Uterus (tissue), 4 donors: Measurements from ENCODE around the gene SZT2. TPM values are rescaled to one million over a fixed set of nuclear protein-coding genes. Genes with fewer than 3 reads are reported as not detected.

ENCODE experiments used
- DNase-seq, 2 donors: peaks; one replicate each; pipeline ENCODE4 v3.0.0-alpha.2; 2019 to 2020
- H3K27ac ChIP-seq, 2 donors: fragments of 200-600 bp; sonication (generic); 1 replicate in 1 of 2; 2 replicates in 1 of 2; pipeline ENCODE4 v1.5.1; 2016 to 2018
- H3K27me3 ChIP-seq, 2 donors: fragments of 200-600 bp; sonication (generic); one replicate each; pipeline ENCODE4 v1.5.1; 2018 to 2019; ENCODE audit warnings: control low read depth in 1 of 2
- H3K36me3 ChIP-seq, 2 donors: fragments of 200-600 bp; sonication (generic); one replicate each; pipeline ENCODE4 v1.5.1; 2019; ENCODE audit warnings: control low read depth in 1 of 2
- H3K4me1 ChIP-seq, 2 donors: fragments of 200-600 bp; sonication (generic); one replicate each; pipeline ENCODE4 v1.5.1; 2018 to 2019; ENCODE audit warnings: control low read depth in 1 of 2
- H3K4me3 ChIP-seq, 2 donors: fragments of 200-600 bp; sonication (generic); 1 replicate in 1 of 2; 2 replicates in 1 of 2; pipeline ENCODE4 v1.5.1; 2018 to 2019; ENCODE audit warnings: mild to moderate bottlenecking in 1 of 2
- H3K9me3 ChIP-seq, 2 donors: fragments of 200-600 bp; sonication (generic); one replicate each; pipeline ENCODE4 v1.5.1; 2019; ENCODE audit warnings: control low read depth in 1 of 2
- CTCF ChIP-seq, 4 experiments: fragments of 200-600 bp in 2 of 4; fragments of 450-650 bp in 2 of 4; sonication (generic) in 2 of 4; IDR thresholded peaks; one replicate each; pipeline ENCODE4 v1.5.1; 2016 to 2019; ENCODE audit warnings: antibody characterized with exemption in 4 of 4, mild to moderate bottlenecking in 2 of 4, moderate library complexity in 1 of 4
- POLR2A ChIP-seq, 2 donors: fragments of 450-650 bp; IDR thresholded peaks; one replicate each; pipeline ENCODE4 v1.6.1; 2016; ENCODE audit warnings: antibody characterized with exemption in 2 of 2, mild to moderate bottlenecking in 1 of 2, moderate library complexity in 1 of 2
- intact Hi-C: fragments of 100-400 bp; cut with DNase I; formaldehyde crosslinking; loops from one replicate; pipeline ENCODE4 v1.15.1; 2023; ENCODE audit warnings: low total_unique reads
- total RNA-seq, 4 donors: library from RNA; depleted of rRNA in 3 of 4; stranded (reverse); fragments of >200 nt in 3 of 4; gene quantifications; one replicate each; pipeline versions ENCODE4 v1.1.0 to v1.2.4, GENCODE V29; 2014 to 2023
- donor health status: DM: yes; HTN: yes; CAD: no.

The SZT2 gene
- total RNA-seq, 4 donors from 2014 or later, result 15.6 to 128 (median 31.0) TPM

DNA sequence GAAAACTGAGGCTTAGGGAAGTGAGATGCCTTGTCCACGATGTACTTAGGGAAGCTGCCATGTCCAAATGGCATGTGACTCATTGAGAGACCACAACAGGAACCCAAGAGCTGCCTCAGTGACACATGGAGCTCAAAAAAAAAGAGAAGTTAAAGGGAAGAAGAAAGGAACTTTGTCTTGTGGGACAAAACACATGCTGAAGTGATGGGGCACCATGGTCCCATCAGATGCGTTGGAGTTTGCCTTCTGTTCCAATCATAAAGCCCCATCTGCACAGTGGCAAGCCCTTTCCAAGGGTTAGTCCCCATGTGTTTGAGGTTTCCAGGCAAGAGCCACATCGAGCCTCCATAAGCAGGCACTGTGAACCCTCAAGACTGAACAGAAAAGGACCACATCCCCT lies 8.1 kb upstream of the SZT2 start:
- no peak overlapping the region for H3K4me3 ChIP-seq
- no peak for DNase-seq
- H3K27ac ChIP-seq, result no peak overlapping the region
- H3K4me1 ChIP-seq, result no peaks in the 10 kb centered on the region
- no peaks in the 10 kb centered on the region for H3K9me3 ChIP-seq
- TF ChIP-seq CTCF (IDR thresholded peaks at IDR 0.05), result no peak
- no peak for TF ChIP-seq POLR2A (IDR thresholded peaks at IDR 0.05)
- no peaks in the 10 kb centered on the region for H3K27me3 ChIP-seq
- intact Hi-C loops, result no loop called here
- H3K36me3 ChIP-seq, result no peaks in the 10 kb centered on the region

DNA sequence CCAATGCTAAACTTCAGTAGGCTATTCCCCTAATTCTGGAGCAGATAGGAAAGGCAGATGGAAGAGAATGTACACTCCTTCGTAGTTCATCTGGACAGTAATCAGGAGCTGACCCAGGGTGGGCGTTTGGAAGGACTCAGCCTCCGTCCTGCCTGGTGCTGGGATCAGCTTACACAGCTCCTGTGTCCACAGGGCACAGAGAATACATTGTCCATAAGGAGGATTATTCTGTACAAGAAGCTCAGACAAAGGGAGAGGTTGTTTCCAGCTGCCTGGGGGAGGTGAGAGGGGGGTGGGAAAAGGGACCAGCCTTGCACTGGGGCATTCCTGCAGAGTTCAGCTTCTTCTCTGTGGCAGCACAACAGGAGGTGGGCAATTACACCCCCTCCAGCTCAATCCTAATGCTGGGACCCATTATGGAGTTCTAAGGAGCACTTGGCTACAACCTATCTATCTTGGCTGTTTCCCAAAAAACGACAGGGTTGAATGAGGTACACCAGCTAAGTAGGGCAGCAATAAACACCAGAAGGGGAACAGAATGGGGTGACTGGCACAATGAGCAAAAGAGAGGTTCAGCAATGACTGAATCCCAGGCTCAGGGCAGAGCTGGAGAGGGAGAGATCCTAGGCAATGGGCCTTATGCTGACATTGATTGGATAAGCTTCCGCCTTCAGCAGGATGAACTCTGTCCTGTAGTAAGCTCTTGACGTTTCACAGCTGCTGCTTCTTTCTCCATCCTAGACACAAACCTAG lies 7.5 kb upstream of the SZT2 start:
- Histone ChIP-seq H3K4me3 (no peak overlapping the region), H3K27ac (no peak overlapping the region), H3K9me3 (no peaks in the 10 kb centered on the region), H3K36me3 (no peaks in the 10 kb centered on the region), H3K27me3 (no peaks in the 10 kb centered on the region), H3K4me1 (no peaks in the 10 kb centered on the region)
- intact Hi-C loops, result no loop called here
- no peak for DNase-seq
- TF ChIP-seq POLR2A (IDR thresholded peaks at IDR 0.05) (no peak), CTCF (IDR thresholded peaks at IDR 0.05) (no peak)

- Histone ChIP-seq H3K27ac (no peak overlapping the region), H3K27me3 (no peaks in the 10 kb centered on the region), H3K4me1 (peaks cover 0 to 6% of the 10 kb centered on the region in 2 donors), H3K36me3 (no peaks in the 10 kb centered on the region), H3K9me3 (no peaks in the 10 kb centered on the region), H3K4me3 (no peak overlapping the region)
- intact Hi-C loops, result no loop called here
- TF ChIP-seq CTCF (IDR thresholded peaks at IDR 0.05), result no peak
- no peak for TF ChIP-seq POLR2A (IDR thresholded peaks at IDR 0.05)
- DNase-seq, result no peak
These were observed 6.2 kb upstream of the SZT2 start for GRCh38 chr1:43383449-43383848.

GRCh38 chr1:43386676-43387075 lies 3.0 kb upstream of the SZT2 start:
- no peak for DNase-seq
- Histone ChIP-seq H3K4me1 (peaks cover 0 to 17% of the 10 kb centered on the region in 2 donors), H3K9me3 (no peaks in the 10 kb centered on the region), H3K4me3 (no peak overlapping the region), H3K27me3 (no peaks in the 10 kb centered on the region), H3K27ac (no peak overlapping the region), H3K36me3 (no peaks in the 10 kb centered on the region)
- intact Hi-C loops, result no loop called here
- TF ChIP-seq POLR2A (IDR thresholded peaks at IDR 0.05) (no peak), CTCF (IDR thresholded peaks at IDR 0.05) (no peak)

GRCh38 chr1:43387976-43388599 lies 1.6 kb upstream of the SZT2 start:
- no peaks in the 10 kb centered on the region for H3K9me3 ChIP-seq
- intact Hi-C loops, result no loop called here
- TF ChIP-seq POLR2A (IDR thresholded peaks at IDR 0.05) (no peak), CTCF (IDR thresholded peaks at IDR 0.05) (no peak)
- H3K4me1 ChIP-seq, result peaks cover 0 to 17% of the 10 kb centered on the region in 2 donors
- no peaks in the 10 kb centered on the region for H3K27me3 ChIP-seq
- DNase-seq, result no peak
- no peak overlapping the region for H3K27ac ChIP-seq
- peak overlapping the region in 1 of 2 donors; percentile 80 for H3K4me3 ChIP-seq
- no peaks in the 10 kb centered on the region for H3K36me3 ChIP-seq
